Small intestine (tissue), 7 donors: Measurements from ENCODE around the gene IGDCC3. TPM values are rescaled to one million over a fixed set of nuclear protein-coding genes. Genes with fewer than 3 reads are reported as not detected.

Source experiments
- DNase-seq, 2 donors: peaks; one replicate each; pipeline versions ENCODE4 v3.0.0 to v3.0.0-alpha.2; 2013
- FAIRE-seq: peaks from 2 replicates; lab custom pipeline; 2012; peaks lifted over from hg19 to GRCh38; lab: Jason Lieb, UNC
- H3K27ac ChIP-seq, 3 donors: one replicate each; pipeline ENCODE4 v1.5.1; 2013; ENCODE audit warnings: low read length in 2 of 3, mild to moderate bottlenecking in 2 of 3, control low read depth in 1 of 3, inconsistent platforms in 1 of 3, low read depth in 1 of 3, moderate library complexity in 1 of 3
- H3K27me3 ChIP-seq, 3 donors: one replicate each; pipeline ENCODE4 v1.6.1; 2013; ENCODE audit warnings: low read length in 3 of 3, inconsistent platforms in 1 of 3; ENCODE audit not compliant: control insufficient read depth in 3 of 3, insufficient read depth in 3 of 3
- H3K36me3 ChIP-seq, 3 donors: one replicate each; pipeline ENCODE4 v1.6.1; 2013; ENCODE audit warnings: low read length in 3 of 3, inconsistent platforms in 1 of 3, low read depth in 1 of 3, mild to moderate bottlenecking in 1 of 3, moderate library complexity in 1 of 3; ENCODE audit not compliant: control insufficient read depth in 3 of 3, insufficient read depth in 2 of 3
- H3K4me1 ChIP-seq, 3 donors: one replicate each; pipeline ENCODE4 v1.6.1; 2013; ENCODE audit warnings: low read length in 2 of 3, inconsistent platforms in 1 of 3, low read depth in 1 of 3, mild to moderate bottlenecking in 1 of 3, moderate library complexity in 1 of 3; ENCODE audit not compliant: control insufficient read depth in 3 of 3, insufficient read depth in 2 of 3
- H3K4me3 ChIP-seq, 3 donors: one replicate each; pipeline ENCODE4 v1.5.1; 2013; ENCODE audit warnings: low read length in 3 of 3, control low read depth in 1 of 3, inconsistent platforms in 1 of 3, low read depth in 1 of 3, mild to moderate bottlenecking in 1 of 3, moderate library complexity in 1 of 3
- H3K9me3 ChIP-seq, 2 donors: one replicate each; pipeline ENCODE4 v1.6.1; 2013; ENCODE audit warnings: low read depth in 1 of 2, low read length in 1 of 2; ENCODE audit not compliant: control insufficient read depth in 2 of 2, insufficient read depth in 1 of 2
- WGBS, 3 donors: extraction: QIAGEN DNeasy Blood & Tissue Kit; methylation state at CpG; one replicate each; pipeline ENCODE4 v1.1.7; 2013; 5-methylcytosine and 5-hydroxymethylcytosine counted together
- polyA plus RNA-seq, 4 donors: library from polyadenylated mRNA; stranded (reverse) in 3 of 4; unstranded in 1 of 4; fragments of 200-250 nt in 3 of 4; fragments of 120-200 nt in 1 of 4; gene quantifications; one replicate each; pipeline versions ENCODE4 v1.2.1 to v1.2.3, GENCODE V29; 2013
- donor health status: healthy with polysubstance abuse.
- donor health status: control.
- donor health status: control.
- donor health status: Bipolar disorder and iron deficiency.
- donor health status: healthy.

IGDCC3 gene
- polyA plus RNA-seq, 4 donors: 0.18 to 1.0 TPM; not detected in 2

GRCh38 chr15:65389226-65389625, 11.4 kb upstream of the IGDCC3 start:
- H3K4me1 ChIP-seq: peaks cover 0 to 17% (median 0%) of the 10 kb centered on the region in 3 donors
- peaks cover 0 to 13% (median 0%) of the 10 kb centered on the region in 3 donors for H3K27me3 ChIP-seq
- no peaks in the 10 kb centered on the region for H3K9me3 ChIP-seq
- FAIRE-seq (no peak), DNase-seq (no peak)
- H3K36me3 ChIP-seq: peaks cover 0 to 20% (median 0%) of the 10 kb centered on the region in 3 donors
- no peak overlapping the region for H3K27ac ChIP-seq
- H3K4me3 ChIP-seq: no peak overlapping the region
- 70 to 81% (median 76%) methylated on average over 10 of the region's 10 CpGs for whole genome bisulfite sequencing, 3 donors

DNA sequence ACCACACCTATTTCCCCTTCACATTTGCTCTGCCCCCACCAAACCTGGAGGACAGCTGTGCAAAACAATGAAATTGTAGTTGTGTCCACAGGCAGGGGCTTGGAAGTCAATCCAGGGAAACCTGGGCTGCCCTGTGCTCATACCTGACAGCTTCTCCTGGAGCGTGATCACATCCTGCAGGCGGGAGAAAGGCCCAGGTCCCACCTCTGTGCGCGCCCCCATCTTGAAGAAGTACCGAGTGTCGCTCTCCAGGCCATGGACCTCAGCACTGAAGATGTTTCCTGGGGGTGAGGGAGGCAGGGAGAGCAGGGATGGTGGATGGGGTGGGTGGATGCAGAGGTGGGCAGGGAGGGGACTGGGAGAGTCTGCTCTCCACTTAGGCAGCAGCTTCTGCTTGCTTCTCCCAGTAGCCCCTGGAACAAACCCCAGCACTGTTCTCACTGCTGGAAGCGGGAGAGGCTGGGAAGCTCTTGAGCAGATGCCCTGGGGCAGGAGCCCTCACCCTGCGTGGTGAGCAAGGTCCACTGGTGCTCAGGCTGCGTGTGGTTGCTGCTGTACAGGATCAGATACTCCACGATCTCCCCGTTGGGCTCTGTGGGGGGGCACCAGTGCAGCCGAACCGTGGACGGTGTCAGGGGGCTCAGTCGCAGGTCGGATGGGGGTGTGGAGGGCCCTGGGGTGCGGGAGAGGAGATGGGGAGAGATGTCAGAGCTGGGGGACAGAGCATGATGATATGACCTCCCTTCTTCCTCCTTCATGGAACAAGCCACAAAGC, 10.7 kb upstream of the IGDCC3 start:
- Histone ChIP-seq H3K27ac (no peak overlapping the region), H3K4me1 (peaks cover 0 to 17% (median 0%) of the 10 kb centered on the region in 3 donors), H3K4me3 (no peak overlapping the region), H3K27me3 (peaks cover 0 to 8% (median 0%) of the 10 kb centered on the region in 3 donors), H3K36me3 (peaks cover 0 to 20% (median 0%) of the 10 kb centered on the region in 3 donors), H3K9me3 (no peaks in the 10 kb centered on the region)
- DNase-seq (no peak), FAIRE-seq (no peak)
- 74 to 85% (median 75%) methylated on average over 17 of the region's 17 CpGs for WGBS, 3 donors

GRCh38 chr15:65386886-65387285, 9.1 kb upstream of the IGDCC3 start:
- no peak for DNase-seq
- no peaks in the 10 kb centered on the region for H3K9me3 ChIP-seq
- FAIRE-seq: no peak
- H3K27me3 ChIP-seq: peaks cover 0 to 18% (median 0%) of the 10 kb centered on the region in 3 donors
- 93 to 94% (median 93%) methylated on average over 6 of the region's 6 CpGs for WGBS, 3 donors
- peaks cover 0 to 17% (median 0%) of the 10 kb centered on the region in 3 donors for H3K4me1 ChIP-seq
- no peak overlapping the region for H3K27ac ChIP-seq
- peaks cover 0 to 20% (median 0%) of the 10 kb centered on the region in 3 donors for H3K36me3 ChIP-seq
- no peak overlapping the region for H3K4me3 ChIP-seq

GRCh38 chr15:65386376-65386775, 8.6 kb upstream of the IGDCC3 start:
- FAIRE-seq: no peak
- Histone ChIP-seq H3K27ac (no peak overlapping the region), H3K4me3 (no peak overlapping the region), H3K9me3 (no peaks in the 10 kb centered on the region), H3K27me3 (peaks cover 0 to 15% (median 0%) of the 10 kb centered on the region in 3 donors), H3K4me1 (peaks cover 0 to 17% (median 0%) of the 10 kb centered on the region in 3 donors), H3K36me3 (peaks cover 0 to 20% (median 0%) of the 10 kb centered on the region in 3 donors)
- DNase-seq: no peak
- 74 to 79% (median 78%) methylated on average over 6 of the region's 6 CpGs for WGBS, 3 donors

GRCh38 chr15:65385870-65386258, 8.1 kb upstream of the IGDCC3 start:
- Histone ChIP-seq H3K27me3 (peaks cover 0 to 15% (median 0%) of the 10 kb centered on the region in 3 donors), H3K4me3 (no peak overlapping the region), H3K4me1 (peaks cover 0 to 17% (median 0%) of the 10 kb centered on the region in 3 donors), H3K36me3 (peaks cover 0 to 20% (median 0%) of the 10 kb centered on the region in 3 donors), H3K9me3 (no peaks in the 10 kb centered on the region), H3K27ac (no peak overlapping the region)
- no peak for DNase-seq
- no peak for FAIRE-seq
- 39 to 48% (median 43%) methylated on average over 10 of the region's 10 CpGs for WGBS, 3 donors

DNA sequence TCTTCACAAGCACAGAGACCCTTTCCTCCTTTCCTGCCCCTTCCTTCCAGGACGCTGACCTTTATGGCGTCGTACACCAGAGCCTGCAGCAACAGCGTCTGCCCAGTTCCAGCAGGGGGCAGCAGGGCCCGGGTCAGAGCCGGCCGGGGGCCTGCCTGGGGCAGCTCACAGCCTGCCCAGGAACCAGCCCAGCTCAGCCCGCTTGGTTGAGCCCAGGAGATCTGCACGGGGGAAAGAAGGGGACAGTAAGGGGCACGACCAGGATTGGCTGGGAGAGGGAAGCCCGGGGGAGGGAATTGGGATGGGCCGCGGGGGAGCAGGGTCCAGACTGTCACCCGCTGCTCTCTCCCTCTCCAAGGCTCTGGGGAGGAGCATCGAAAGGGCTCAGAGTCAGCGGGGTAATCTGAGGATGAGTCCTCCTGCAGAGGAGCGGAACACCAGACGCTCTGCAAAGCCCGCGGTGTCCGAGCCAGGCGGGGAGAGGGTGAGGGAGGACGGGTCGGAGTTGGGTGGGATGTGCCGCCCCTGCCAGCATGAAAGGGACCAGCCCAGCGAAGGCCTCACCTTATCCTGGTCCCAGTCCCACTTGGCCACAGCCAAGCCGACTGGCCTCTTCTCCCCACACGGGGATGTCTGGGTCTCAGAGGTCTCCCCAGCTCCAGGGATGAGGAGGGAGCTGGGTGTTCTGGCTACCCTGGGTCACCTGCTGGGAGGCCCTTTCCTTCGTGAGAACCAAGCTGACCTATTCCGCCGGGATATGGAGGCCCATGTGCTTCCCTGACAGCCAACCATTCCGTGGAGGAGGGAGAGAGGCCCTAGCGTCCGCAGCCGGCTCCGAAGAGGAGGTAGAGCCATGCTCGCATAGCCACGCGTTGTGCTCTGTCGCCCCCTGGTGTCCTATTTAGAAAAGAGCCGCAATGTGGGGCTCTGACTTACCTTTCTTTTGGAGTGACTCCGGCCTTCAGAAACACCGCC, 7.4 kb upstream of the IGDCC3 start:
- Histone ChIP-seq H3K9me3 (no peaks in the 10 kb centered on the region), H3K27ac (no peak overlapping the region), H3K4me1 (peaks cover 0 to 17% (median 0%) of the 10 kb centered on the region in 3 donors), H3K36me3 (peaks cover 0 to 20% (median 0%) of the 10 kb centered on the region in 3 donors), H3K4me3 (peak overlapping the region in 1 of 3 donors; percentile 36), H3K27me3 (peaks cover 0 to 16% (median 0%) of the 10 kb centered on the region in 3 donors)
- 10 to 16% (median 15%) methylated on average over 40 to 43 of the region's 43 CpGs for WGBS, 3 donors
- DNase-seq (peak; percentile 80 to 89), FAIRE-seq (no peak)

GRCh38 chr15:65384505-65384894, 6.7 kb upstream of the IGDCC3 start:
- no peak overlapping the region for H3K4me3 ChIP-seq
- FAIRE-seq: no peak
- WGBS, 3 donors: 31 to 52% (median 51%) methylated on average over 4 of the region's 4 CpGs

DNA sequence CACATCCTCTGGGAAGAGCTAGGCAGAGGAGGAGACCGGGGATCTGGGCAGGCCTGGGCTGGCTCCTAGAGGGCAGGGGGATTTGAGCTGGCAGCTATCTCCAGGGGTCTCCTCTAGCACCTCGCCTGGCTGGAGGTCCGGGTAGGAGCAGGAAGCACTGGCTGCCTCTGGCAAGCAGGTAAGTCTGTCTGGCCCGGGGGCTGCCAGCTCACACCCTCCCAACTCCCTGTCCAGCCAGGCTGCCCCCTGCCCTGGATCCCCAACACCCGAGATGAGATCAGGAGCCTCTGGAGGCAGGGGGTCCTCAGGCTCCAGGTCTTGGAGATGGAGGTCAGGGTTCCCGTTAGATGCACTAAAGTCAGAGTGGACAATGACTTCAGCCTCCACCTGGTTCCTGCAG, 6.2 kb upstream of the IGDCC3 start:
- peaks cover 0 to 14% (median 0%) of the 10 kb centered on the region in 3 donors for H3K36me3 ChIP-seq
- no peak overlapping the region for H3K4me3 ChIP-seq
- no peak for DNase-seq
- WGBS, 3 donors: 81 to 88% (median 85%) methylated on average over 6 of the region's 6 CpGs
- no peak overlapping the region for H3K27ac ChIP-seq
- H3K27me3 ChIP-seq: peaks cover 0 to 25% (median 4%) of the 10 kb centered on the region in 3 donors
- peaks cover 0 to 17% (median 0%) of the 10 kb centered on the region in 3 donors for H3K4me1 ChIP-seq
- H3K9me3 ChIP-seq: no peaks in the 10 kb centered on the region
- no peak for FAIRE-seq

More at GRCh38 chr15:65384505-65384894, 6.7 kb upstream of the IGDCC3 start:
- Histone ChIP-seq H3K27ac (no peak overlapping the region), H3K36me3 (peaks cover 0 to 14% (median 0%) of the 10 kb centered on the region in 3 donors), H3K27me3 (peaks cover 0 to 23% (median 4%) of the 10 kb centered on the region in 3 donors), H3K9me3 (no peaks in the 10 kb centered on the region), H3K4me1 (peaks cover 0 to 17% (median 0%) of the 10 kb centered on the region in 3 donors)
- DNase-seq: no peak
